ENCODE measurements around the gene ITIH1. TPM values are rescaled to one million over a fixed set of nuclear protein-coding genes. Genes with fewer than 3 reads are reported as not detected.

ITIH1 gene
- total RNA-seq, 1 experiment from 2014 or later: not detected

- no peaks in the 10 kb centered on the region; the same call in 1 of the 2 replicates for H3K9me3 ChIP-seq
- BruUV-seq (replicated peaks): no TSS peak
- Mint-ChIP-seq H3K36me3 (ENCODE audit: insufficient read depth, unreplicated experiment) (peaks cover 73% of the 10 kb centered on the region), H3K27me3 (ENCODE audit: insufficient read depth, unreplicated experiment) (no peaks in the 10 kb centered on the region), H3K4me3 (ENCODE audit: unreplicated experiment) (no peak overlapping the region), H3K27ac (ENCODE audit: unreplicated experiment) (no peak overlapping the region), H3K4me1 (ENCODE audit: low read depth, unreplicated experiment) (peaks cover 11% of the 10 kb centered on the region), H3K9me3 (ENCODE audit: unreplicated experiment) (no peaks in the 10 kb centered on the region)
- POLR2A ChIA-PET: no interaction called here
- TF ChIP-seq CTCF (IDR thresholded peaks at IDR 0.05; ENCODE audit: insufficient read depth in 1 of 2, low read depth in 1 of 2, low read length in 1 of 2, severe bottlenecking in 1 of 2, unreplicated experiment in 1 of 2): peak; percentile 62 to 76
- intact Hi-C loops (cut with micrococcal nuclease; ENCODE audit: unreplicated experiment): loop anchor here (1.0 kb wide), 1 partner anchor 79 kb away; no protein-coding TSS in a partner anchor
- DNase-seq: peak in 1 of 2 experiments; percentile 51
- no peak overlapping the region for H3K4me3 ChIP-seq (ENCODE audit: low read depth, low read length)
- CTCF ChIA-PET: interaction anchor here (0.7 kb wide), 2 partner anchors 105 to 336 kb away, joined by 3 read pairs; no protein-coding TSS in a partner anchor
- H3K4me1 ChIP-seq: peaks cover 7% of the 10 kb centered on the region; the same call in 1 of the 2 replicates
- H3K27me3 ChIP-seq (replicated peaks; ENCODE audit: control insufficient read depth, insufficient read depth, low read length): no peaks in the 10 kb centered on the region
- H3K36me3 ChIP-seq (ENCODE audit: control insufficient read depth, insufficient read depth, low read length): no peaks in the 10 kb centered on the region
Measured at GRCh38 chr3:52742418-52743041, 34.9 kb upstream of the ITIH1 start.

- Histone ChIP-seq H3K4me3 (ENCODE audit: low read depth, low read length) (no peak overlapping the region), H3K9me3 (no peaks in the 10 kb centered on the region; the same call in 1 of the 2 replicates), H3K4me1 (peaks cover 7% of the 10 kb centered on the region; the same call in 1 of the 2 replicates), H3K27me3 (replicated peaks; ENCODE audit: control insufficient read depth, insufficient read depth, low read length) (no peaks in the 10 kb centered on the region), H3K36me3 (ENCODE audit: control insufficient read depth, insufficient read depth, low read length) (no peaks in the 10 kb centered on the region)
- no peak for DNase-seq
- Mint-ChIP-seq H3K9me3 (ENCODE audit: unreplicated experiment) (no peaks in the 10 kb centered on the region), H3K4me3 (ENCODE audit: unreplicated experiment) (no peak overlapping the region), H3K4me1 (ENCODE audit: low read depth, unreplicated experiment) (peaks cover 11% of the 10 kb centered on the region), H3K27ac (ENCODE audit: unreplicated experiment) (no peak overlapping the region), H3K36me3 (ENCODE audit: insufficient read depth, unreplicated experiment) (peaks cover 72% of the 10 kb centered on the region), H3K27me3 (ENCODE audit: insufficient read depth, unreplicated experiment) (no peaks in the 10 kb centered on the region)
- BruUV-seq (replicated peaks): no TSS peak
- TF ChIP-seq CTCF (IDR thresholded peaks at IDR 0.05; ENCODE audit: insufficient read depth in 1 of 2, low read depth in 1 of 2, low read length in 1 of 2, severe bottlenecking in 1 of 2, unreplicated experiment in 1 of 2): no peak
- ChIA-PET POLR2A (no interaction called here), CTCF (interaction anchor here (1.0 kb wide), 1 partner anchor 89 kb away, joined by 3 read pairs; no protein-coding TSS in a partner anchor)
- intact Hi-C loops (cut with micrococcal nuclease; ENCODE audit: unreplicated experiment): no loop called here
Measured at GRCh38 chr3:52743152-52743551, 34.2 kb upstream of the ITIH1 start.

- H3K27me3 ChIP-seq (replicated peaks; ENCODE audit: control insufficient read depth, insufficient read depth, low read length): no peaks in the 10 kb centered on the region
- Mint-ChIP-seq H3K4me3 (ENCODE audit: unreplicated experiment) (no peak overlapping the region), H3K36me3 (ENCODE audit: insufficient read depth, unreplicated experiment) (peaks cover 73% of the 10 kb centered on the region), H3K27me3 (ENCODE audit: insufficient read depth, unreplicated experiment) (no peaks in the 10 kb centered on the region), H3K9me3 (ENCODE audit: unreplicated experiment) (no peaks in the 10 kb centered on the region), H3K27ac (ENCODE audit: unreplicated experiment) (no peak overlapping the region), H3K4me1 (ENCODE audit: low read depth, unreplicated experiment) (peaks cover 11% of the 10 kb centered on the region)
- no peaks in the 10 kb centered on the region; the same call in 1 of the 2 replicates for H3K9me3 ChIP-seq
- H3K4me1 ChIP-seq: peaks cover 7% of the 10 kb centered on the region; the same call in 1 of the 2 replicates
- POLR2A ChIA-PET: no interaction called here
- H3K36me3 ChIP-seq (ENCODE audit: control insufficient read depth, insufficient read depth, low read length): no peaks in the 10 kb centered on the region
- H3K4me3 ChIP-seq (ENCODE audit: low read depth, low read length): no peak overlapping the region
- no peak for DNase-seq
- CTCF ChIA-PET: interaction anchor here (1.0 kb wide), 1 partner anchor 89 kb away, joined by 3 read pairs; no protein-coding TSS in a partner anchor
- no TSS peak for BruUV-seq (replicated peaks)
- intact Hi-C loops (cut with micrococcal nuclease; ENCODE audit: unreplicated experiment): no loop called here
- TF ChIP-seq CTCF (IDR thresholded peaks at IDR 0.05; ENCODE audit: insufficient read depth in 1 of 2, low read depth in 1 of 2, low read length in 1 of 2, severe bottlenecking in 1 of 2, unreplicated experiment in 1 of 2): no peak
Measured at GRCh38 chr3:52743721-52744120, 33.7 kb upstream of the ITIH1 start.

Measured in Caco-2 (cell line).